GM12878 (cell line): ENCODE results near the gene IMMP2L.

Source experiments
- ATF7 ChIP-seq: fragments of 450-650 bp; IDR thresholded peaks from 2 replicates; pipeline ENCODE4 v1.6.1; 2016; ENCODE audit warnings: low read depth, mild to moderate bottlenecking
- CREM ChIP-seq: IDR thresholded peaks from 2 replicates; pipeline ENCODE4 v1.6.1; 2014; ENCODE audit warnings: antibody characterized with exemption, low read depth
- EP300 ChIP-seq, 2 experiments: fragments of 150-350 bp in 1 of 2; IDR thresholded peaks; 2 replicates each; pipeline ENCODE4 v1.6.1; 2011 to 2012; ENCODE audit warnings: low read depth in 2 of 2, low read length in 2 of 2, borderline replicate concordance in 1 of 2, improper control_type of control experiment in 1 of 2, inconsistent platforms in 1 of 2; ENCODE audit not compliant: control insufficient read depth in 1 of 2
- EZH2 ChIP-seq: IDR thresholded peaks from 2 replicates; pipeline ENCODE4 v1.6.1; 2012; ENCODE audit warnings: low read depth, mild to moderate bottlenecking, control low read depth, inconsistent platforms, low read length, borderline replicate concordance; ENCODE audit not compliant: control insufficient read depth
- FOXM1 ChIP-seq: IDR thresholded peaks from 2 replicates; pipeline ENCODE4 v1.6.1; 2012; ENCODE audit warnings: low read depth, mild to moderate bottlenecking, inconsistent platforms, low read length, moderate library complexity
- JUND ChIP-seq: IDR thresholded peaks from 2 replicates; pipeline ENCODE4 v1.6.1; 2012; ENCODE audit warnings: low read depth, mild to moderate bottlenecking, low read length, improper control_type of control experiment, moderate library complexity
- MYC ChIP-seq: IDR thresholded peaks from 2 replicates; pipeline ENCODE4 v1.6.1; 2011; ENCODE audit warnings: mild to moderate bottlenecking, low read length, moderate library complexity, inconsistent platforms; ENCODE audit not compliant: insufficient read depth, insufficient replicate concordance, insufficient read length, severe bottlenecking
- POLR2A ChIP-seq: IDR thresholded peaks from 2 replicates; pipeline ENCODE4 v1.6.1; 2011; ENCODE audit warnings: low read depth, mild to moderate bottlenecking, low read length
- SMC3 ChIP-seq: IDR thresholded peaks from 2 replicates; pipeline ENCODE4 v1.6.1; 2011; ENCODE audit warnings: low read length, improper control_type of control experiment, borderline replicate concordance
- SUZ12 ChIP-seq: fragments of 200-600 bp; sonication (generic); IDR thresholded peaks from one replicate; pipeline ENCODE4 v1.6.1; 2018; ENCODE audit warnings: antibody characterized with exemption, mild to moderate bottlenecking; ENCODE audit not compliant: unreplicated experiment
- TARDBP ChIP-seq: IDR thresholded peaks from 2 replicates; pipeline ENCODE4 v1.6.1; 2016; ENCODE audit warnings: borderline replicate concordance
- TF ChIP-seq, protein P1 (sequence below), 3 experiments: IDR thresholded peaks in 2 of 3; conservative IDR thresholded peaks in 1 of 3; 2 replicates each; pipeline ENCODE4 v1.5.1; 2011; ENCODE audit warnings: low read depth in 3 of 3, low read length in 3 of 3, mild to moderate bottlenecking in 3 of 3, control low read depth in 2 of 3, moderate library complexity in 2 of 3, inconsistent platforms in 1 of 3, mixed read lengths in 1 of 3; ENCODE audit not compliant: control insufficient read depth in 2 of 3, insufficient read depth in 1 of 3; ENCODE audit errors: extremely low read depth in 1 of 3

DNA sequence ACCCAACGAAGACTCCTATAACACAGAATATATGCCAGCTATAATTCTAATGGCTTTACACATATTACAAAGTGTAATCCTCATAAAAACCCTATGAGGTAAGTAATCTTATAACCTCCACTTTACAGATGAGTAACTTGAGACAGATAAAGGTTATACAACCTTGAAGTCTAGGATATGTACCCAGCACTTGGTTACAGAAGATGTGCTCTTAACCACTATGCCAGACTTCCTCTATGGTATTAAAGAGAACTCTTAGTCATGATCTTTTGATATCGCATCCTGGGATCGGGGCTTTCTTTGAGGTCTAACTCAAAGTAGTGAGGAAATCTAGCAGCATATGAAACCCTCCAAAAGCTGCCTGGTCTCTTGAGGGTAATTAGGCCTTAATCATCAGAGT is 790.6 kb downstream of the IMMP2L start:
- TF ChIP-seq, protein P1, sequence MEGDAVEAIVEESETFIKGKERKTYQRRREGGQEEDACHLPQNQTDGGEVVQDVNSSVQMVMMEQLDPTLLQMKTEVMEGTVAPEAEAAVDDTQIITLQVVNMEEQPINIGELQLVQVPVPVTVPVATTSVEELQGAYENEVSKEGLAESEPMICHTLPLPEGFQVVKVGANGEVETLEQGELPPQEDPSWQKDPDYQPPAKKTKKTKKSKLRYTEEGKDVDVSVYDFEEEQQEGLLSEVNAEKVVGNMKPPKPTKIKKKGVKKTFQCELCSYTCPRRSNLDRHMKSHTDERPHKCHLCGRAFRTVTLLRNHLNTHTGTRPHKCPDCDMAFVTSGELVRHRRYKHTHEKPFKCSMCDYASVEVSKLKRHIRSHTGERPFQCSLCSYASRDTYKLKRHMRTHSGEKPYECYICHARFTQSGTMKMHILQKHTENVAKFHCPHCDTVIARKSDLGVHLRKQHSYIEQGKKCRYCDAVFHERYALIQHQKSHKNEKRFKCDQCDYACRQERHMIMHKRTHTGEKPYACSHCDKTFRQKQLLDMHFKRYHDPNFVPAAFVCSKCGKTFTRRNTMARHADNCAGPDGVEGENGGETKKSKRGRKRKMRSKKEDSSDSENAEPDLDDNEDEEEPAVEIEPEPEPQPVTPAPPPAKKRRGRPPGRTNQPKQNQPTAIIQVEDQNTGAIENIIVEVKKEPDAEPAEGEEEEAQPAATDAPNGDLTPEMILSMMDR (IDR thresholded peaks at IDR 0.05 in 2 of 3, conservative IDR thresholded peaks at IDR 0.05 in 1 of 3; ENCODE audit: control insufficient read depth in 2 of 3, extremely low read depth in 1 of 3, insufficient read depth in 1 of 3, low read depth in 3 of 3, low read length in 3 of 3), result no peak
- TF ChIP-seq JUND (no peak), EP300 (IDR thresholded peaks at IDR 0.05; ENCODE audit: borderline replicate concordance in 1 of 2, control insufficient read depth in 1 of 2, low read depth in 2 of 2, low read length in 2 of 2) (no peak), CREM (no peak), SUZ12 (no peak), POLR2A (no peak), EZH2 (no peak), FOXM1 (no peak), ATF7 (no peak), MYC (no peak), SMC3 (no peak), TARDBP (no peak)
